HEK293 (cell line): Measurements from ENCODE around the gene SLC25A42.
"Not testable (repeated sequence)": the region's sequence is repeated elsewhere in the genome, so short reads cannot be mapped to it uniquely, and the experiment has no call there.

Source experiments
- CTCF ChIA-PET: fragments of 350-600 bp; formaldehyde crosslinking; extraction: SDS; loops from one replicate; lab custom pipeline; 2021; ENCODE audit warnings: antibody characterized with exemption; lab: Yijun Ruan, JAX
- POLR2A ChIA-PET: fragments of 300-600 bp; formaldehyde crosslinking; extraction: SDS; loops from one replicate; lab custom pipeline; 2020; ENCODE audit warnings: antibody characterized with exemption, inconsistent platforms; lab: Yijun Ruan, JAX
- H3K27ac ChIP-seq: fragments of 200-500 bp; sonication (Bioruptor generic); 2 replicates; pipeline ENCODE4 v1.5.1; 2014; ENCODE audit warnings: low read depth, low read length, control low read depth, inconsistent platforms; ENCODE audit errors: extremely low read depth
- H3K36me3 ChIP-seq, 2 experiments: fragments of 200-500 bp in 1 of 2; sonication (Bioruptor generic) in 1 of 2; 1 replicate in 1 of 2; 2 replicates in 1 of 2; pipeline ENCODE4 v1.5.1; 2014 to 2017; ENCODE audit warnings: inconsistent platforms in 2 of 2, low read length in 2 of 2; ENCODE audit not compliant: control insufficient read depth in 2 of 2, insufficient read depth in 1 of 2
- H3K4me1 ChIP-seq: fragments of 200-500 bp; sonication (Bioruptor generic); 2 replicates; pipeline ENCODE4 v1.5.1; 2014; ENCODE audit warnings: mild to moderate bottlenecking, low read length, inconsistent platforms; ENCODE audit not compliant: control insufficient read depth, insufficient read depth
- H3K4me3 ChIP-seq: 2 replicates; pipeline ENCODE4 v1.5.1; 2011; ENCODE audit warnings: low read depth, mild to moderate bottlenecking, control low read depth, low read length, moderate library complexity
- H3K9me3 ChIP-seq: fragments of 200-500 bp; sonication (Bioruptor generic); 2 replicates; pipeline ENCODE4 v1.5.1; 2014; ENCODE audit warnings: low read depth, low read length, inconsistent platforms; ENCODE audit not compliant: control insufficient read depth, insufficient read depth
- EGR2 ChIP-seq: fragments of 450-650 bp; formaldehyde crosslinking; IDR thresholded peaks from 2 replicates; pipeline ENCODE4 v1.5.1; 2016; ENCODE audit warnings: low read depth, missing biosample characterization, missing genetic modification characterization
- GLIS1 ChIP-seq: fragments of 450-650 bp; formaldehyde crosslinking; IDR thresholded peaks from 2 replicates; pipeline ENCODE4 v1.5.1; 2016; ENCODE audit warnings: missing biosample characterization, missing genetic modification characterization
- KLF1 ChIP-seq: fragments of 450-650 bp; formaldehyde crosslinking; IDR thresholded peaks from 2 replicates; pipeline ENCODE4 v1.5.1; 2016; ENCODE audit warnings: missing biosample characterization, missing genetic modification characterization
- SCRT1 ChIP-seq: fragments of 450-650 bp; formaldehyde crosslinking; IDR thresholded peaks from 2 replicates; pipeline ENCODE4 v1.5.1; 2016; ENCODE audit warnings: missing biosample characterization, missing genetic modification characterization, borderline replicate concordance
- SP2 ChIP-seq: fragments of 450-650 bp; formaldehyde crosslinking; IDR thresholded peaks from 2 replicates; pipeline ENCODE4 v1.5.1; 2016; ENCODE audit warnings: missing biosample characterization, missing genetic modification characterization
- SP3 ChIP-seq: fragments of 450-650 bp; formaldehyde crosslinking; IDR thresholded peaks from 2 replicates; pipeline ENCODE4 v1.5.1; 2016; ENCODE audit warnings: missing biosample characterization, missing genetic modification characterization
- ZBTB7A ChIP-seq: fragments of 450-650 bp; formaldehyde crosslinking; IDR thresholded peaks from 2 replicates; pipeline ENCODE4 v1.5.1; 2016; ENCODE audit warnings: low read depth, missing biosample characterization, missing genetic modification characterization
- ZFHX2 ChIP-seq: fragments of 450-650 bp; formaldehyde crosslinking; conservative IDR thresholded peaks from 2 replicates; pipeline ENCODE4 v1.5.1; 2016; ENCODE audit warnings: missing biosample characterization, missing genetic modification characterization
- ZNF10 ChIP-seq: fragments of 450-650 bp; formaldehyde crosslinking; IDR thresholded peaks from 2 replicates; pipeline ENCODE4 v1.5.1; 2017; ENCODE audit warnings: missing biosample characterization, missing genetic modification characterization
- ZNF121 ChIP-seq: fragments of 450-650 bp; formaldehyde crosslinking; IDR thresholded peaks from 2 replicates; pipeline ENCODE4 v1.5.1; 2016; ENCODE audit warnings: missing biosample characterization, missing genetic modification characterization
- ZNF138 ChIP-seq: fragments of 450-650 bp; formaldehyde crosslinking; IDR thresholded peaks from 2 replicates; pipeline ENCODE4 v1.5.1; 2016; ENCODE audit warnings: missing biosample characterization, missing genetic modification characterization, borderline replicate concordance
- ZNF157 ChIP-seq: fragments of 450-650 bp; formaldehyde crosslinking; IDR thresholded peaks from 2 replicates; pipeline ENCODE4 v1.5.1; 2016; ENCODE audit warnings: missing biosample characterization, missing genetic modification characterization
- ZNF24 ChIP-seq: fragments of 450-650 bp; formaldehyde crosslinking; IDR thresholded peaks from 2 replicates; pipeline ENCODE4 v1.5.1; 2016; ENCODE audit warnings: missing biosample characterization, missing genetic modification characterization
- ZNF266 ChIP-seq: fragments of 450-650 bp; formaldehyde crosslinking; IDR thresholded peaks from 2 replicates; pipeline ENCODE4 v1.5.1; 2016; ENCODE audit warnings: missing biosample characterization, missing genetic modification characterization, low read depth
- ZNF404 ChIP-seq: fragments of 450-650 bp; formaldehyde crosslinking; IDR thresholded peaks from 2 replicates; pipeline ENCODE4 v1.5.1; 2017; ENCODE audit warnings: missing biosample characterization, missing genetic modification characterization
- ZNF529 ChIP-seq: fragments of 450-650 bp; formaldehyde crosslinking; IDR thresholded peaks from 2 replicates; pipeline ENCODE4 v1.5.1; 2017; ENCODE audit warnings: missing genetic modification characterization, missing biosample characterization; ENCODE audit not compliant: insufficient replicate concordance
- ZNF624 ChIP-seq: fragments of 450-650 bp; formaldehyde crosslinking; IDR thresholded peaks from 2 replicates; pipeline ENCODE4 v1.5.1; 2017; ENCODE audit warnings: missing biosample characterization, missing genetic modification characterization
- ZNF658 ChIP-seq: fragments of 450-650 bp; formaldehyde crosslinking; IDR thresholded peaks from 2 replicates; pipeline ENCODE4; 2016; ENCODE audit warnings: missing biosample characterization, missing genetic modification characterization
- ZNF701 ChIP-seq: fragments of 450-650 bp; formaldehyde crosslinking; IDR thresholded peaks from 2 replicates; pipeline ENCODE4 v1.5.1; 2016; ENCODE audit warnings: missing biosample characterization, missing genetic modification characterization
- ZNF76 ChIP-seq: fragments of 450-650 bp; formaldehyde crosslinking; IDR thresholded peaks from 2 replicates; pipeline ENCODE4; 2016; ENCODE audit warnings: low read depth, missing biosample characterization, missing genetic modification characterization, borderline replicate concordance
- ZNF843 ChIP-seq: fragments of 450-650 bp; formaldehyde crosslinking; IDR thresholded peaks from 2 replicates; pipeline ENCODE4 v1.5.1; 2016; ENCODE audit warnings: missing biosample characterization, missing genetic modification characterization
- ZSCAN16 ChIP-seq: fragments of 450-650 bp; formaldehyde crosslinking; IDR thresholded peaks from 2 replicates; pipeline ENCODE4 v1.5.1; 2016; ENCODE audit warnings: missing biosample characterization, missing genetic modification characterization

Gene SLC25A42

DNA sequence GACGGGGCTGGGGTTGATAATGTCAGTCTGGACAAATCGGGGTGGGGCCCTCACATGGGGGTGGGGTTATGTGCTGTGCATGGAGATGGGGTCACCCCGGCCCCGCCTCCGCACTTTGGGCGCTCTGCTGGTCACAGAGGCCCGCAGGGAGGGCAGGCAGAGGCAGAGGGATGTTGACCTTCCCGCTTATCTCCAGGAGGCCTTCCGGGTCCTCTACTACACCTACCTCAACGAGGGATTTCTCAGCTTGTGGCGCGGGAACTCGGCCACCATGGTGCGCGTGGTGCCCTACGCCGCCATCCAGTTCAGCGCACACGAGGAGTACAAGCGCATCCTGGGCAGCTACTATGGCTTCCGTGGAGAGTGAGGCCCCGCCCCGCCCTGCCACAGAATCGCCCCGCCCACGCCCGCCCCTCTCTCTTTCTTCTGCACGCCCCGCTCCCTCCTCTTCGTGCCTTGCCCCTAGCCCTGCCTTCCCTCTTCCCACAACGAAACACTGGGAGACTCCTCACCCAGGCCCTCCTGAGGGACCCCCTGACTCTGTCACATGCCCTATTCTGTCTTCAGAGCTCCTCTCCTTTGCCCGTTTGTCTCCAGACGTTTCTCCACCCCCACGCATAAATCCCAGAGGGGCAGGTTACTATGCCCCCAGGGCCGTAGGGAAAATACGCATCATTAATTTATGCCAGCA, 41.7 kb downstream of the SLC25A42 start:
- H3K9me3 ChIP-seq, result no peaks in the 10 kb centered on the region
- H3K4me3 ChIP-seq, result no peak overlapping the region
- no peaks in the 10 kb centered on the region for H3K4me1 ChIP-seq
- H3K36me3 ChIP-seq, result peaks cover 0 to 9% of the 10 kb centered on the region in 2 experiments; a peak in 1 of 3 replicates
- TF ChIP-seq ZNF10 (tag by site-specific recombination) (no peak), SP2 (tag by site-specific recombination) (peak; percentile 42), KLF1 (tag by site-specific recombination) (0 out of 2 replicates have a peak, but pooled peaks have one; percentile 14), GLIS1 (tag by site-specific recombination) (peak; percentile 49), SP3 (tag by site-specific recombination) (peak; percentile 51; the same call in 1 of the 2 replicates), EGR2 (tag by site-specific recombination) (peak; percentile 33; the same call in 1 of the 2 replicates), ZSCAN16 (no peak), ZFHX2 (tag by site-specific recombination) (peak; percentile 38; the same call in 1 of the 2 replicates)
- ChIA-PET CTCF (no interaction called here), POLR2A (no interaction called here)
- H3K27ac ChIP-seq, result no peak overlapping the region

DNA sequence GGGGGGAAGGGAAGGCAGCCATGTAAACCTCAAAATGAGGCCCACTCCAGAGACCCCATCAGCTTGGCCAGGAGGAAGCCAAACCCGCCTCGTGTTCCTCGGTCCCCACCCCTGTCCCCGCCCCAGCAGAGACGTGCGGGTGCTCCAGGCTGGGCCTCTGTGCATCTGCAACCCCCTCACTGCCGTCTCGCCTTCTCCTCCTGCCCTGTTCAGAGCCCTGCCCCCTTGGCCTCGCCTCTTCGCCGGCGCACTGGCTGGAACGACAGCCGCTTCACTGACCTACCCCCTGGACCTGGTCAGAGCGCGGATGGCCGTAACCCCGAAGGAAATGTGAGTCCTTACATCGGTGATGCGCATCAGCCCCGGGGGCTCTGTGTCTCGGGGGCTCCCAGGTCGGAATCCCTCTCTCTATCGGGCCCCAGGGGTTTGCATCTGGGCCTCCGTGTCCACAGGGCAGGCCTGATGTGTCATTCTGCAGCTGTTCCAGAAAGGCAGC, 42.3 kb downstream of the SLC25A42 start:
- CTCF ChIA-PET, result no interaction called here

DNA sequence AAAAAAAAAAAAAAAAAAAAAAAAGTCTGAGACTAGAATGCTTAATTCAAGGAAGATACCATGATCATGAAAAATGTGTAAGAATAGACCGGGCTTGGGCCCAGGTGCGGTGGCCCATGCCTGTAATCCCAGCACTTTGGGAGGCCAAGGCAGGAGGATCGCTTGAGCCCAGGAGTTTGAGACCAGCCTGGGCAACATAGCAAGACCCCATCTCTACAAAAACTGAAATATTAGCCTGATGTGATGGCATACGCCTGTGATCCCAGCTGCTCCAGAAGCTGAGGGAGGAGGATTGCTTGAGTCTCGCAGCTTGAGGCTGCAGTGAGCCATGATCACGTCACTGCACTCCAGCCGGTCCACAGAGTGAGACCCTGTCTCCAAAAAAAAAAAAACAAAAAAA, 43.1 kb downstream of the SLC25A42 start:
- TF ChIP-seq ZNF121 (tag by site-specific recombination), result peak; percentile 94
- not testable (repeated sequence) for H3K9me3 ChIP-seq, H3K4me3 ChIP-seq, H3K36me3 ChIP-seq, H3K27ac ChIP-seq, H3K4me1 ChIP-seq
- ChIA-PET POLR2A (interaction anchor here (0.5 kb wide), 1 partner anchor 29 kb away, joined by 3 read pairs; no protein-coding TSS in a partner anchor), CTCF (interaction anchor here (1.4 kb wide), 1 partner anchor 54 kb away, joined by 3 read pairs; no protein-coding TSS in a partner anchor)

More for the DNA sequence above, 42.3 kb downstream of the SLC25A42 start:
- POLR2A ChIA-PET, result no interaction called here
- no peak overlapping the region for H3K27ac ChIP-seq
- H3K36me3 ChIP-seq, result peaks cover 0 to 9% of the 10 kb centered on the region in 2 experiments; a peak in 1 of 3 replicates
- TF ChIP-seq ZNF24 (tag by site-specific recombination) (no peak), ZNF624 (tag by site-specific recombination) (no peak), ZNF529 (tag by site-specific recombination) (no peak), ZNF658 (tag by site-specific recombination) (no peak), ZNF157 (no peak), ZNF701 (tag by site-specific recombination) (no peak), ZNF76 (tag by site-specific recombination) (no peak), SCRT1 (no peak), ZBTB7A (no peak), ZNF843 (no peak)
- H3K4me3 ChIP-seq, result no peak overlapping the region
- no peaks in the 10 kb centered on the region for H3K9me3 ChIP-seq
- no peaks in the 10 kb centered on the region for H3K4me1 ChIP-seq

DNA sequence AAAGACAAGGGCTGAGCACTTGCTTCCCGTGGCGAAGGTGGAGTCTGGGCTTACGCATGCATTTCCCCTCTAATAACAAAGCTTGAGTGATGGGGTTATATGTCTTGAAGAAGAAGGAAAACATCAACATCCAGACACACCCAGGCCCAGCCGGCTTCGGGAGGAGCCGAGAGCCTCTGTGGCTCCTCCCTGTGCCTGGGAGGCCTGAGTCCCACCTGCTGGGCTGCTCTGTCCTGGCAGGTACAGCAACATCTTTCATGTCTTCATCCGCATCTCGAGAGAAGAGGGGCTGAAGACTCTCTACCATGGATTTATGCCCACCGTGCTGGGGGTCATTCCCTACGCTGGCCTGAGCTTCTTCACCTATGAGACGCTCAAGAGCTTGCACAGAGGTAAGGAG, 43.9 kb downstream of the SLC25A42 start:
- Histone ChIP-seq H3K4me3 (no peak overlapping the region), H3K9me3 (no peaks in the 10 kb centered on the region), H3K36me3 (peaks cover 0 to 5% of the 10 kb centered on the region in 2 experiments; a peak in 1 of 3 replicates), H3K27ac (no peak overlapping the region), H3K4me1 (no peaks in the 10 kb centered on the region)
- TF ChIP-seq ZNF404 (no peak), ZNF138 (tag by site-specific recombination) (no peak), KLF1 (tag by site-specific recombination) (peak; percentile 75), ZNF24 (tag by site-specific recombination) (no peak), ZNF266 (tag by site-specific recombination) (no peak), ZNF701 (tag by site-specific recombination) (no peak), ZNF157 (peak; percentile 87)
- POLR2A ChIA-PET, result interaction anchor here (0.5 kb wide), 1 partner anchor 28 kb away, joined by 3 read pairs; no protein-coding TSS in a partner anchor
- CTCF ChIA-PET, result interaction anchor here (0.6 to 1.4 kb wide), 2 partner anchors 13 to 55 kb away, joined by 3 read pairs; no protein-coding TSS in a partner anchor
